Activated naive CD4-positive, alpha-beta T cell treated with Interleukin-2 at 50 U/mL for 16 hours (primary cell): ENCODE results near the gene SFXN1.

ENCODE experiments used
- DNase-seq: peaks from one replicate; pipeline ENCODE4 v3.0.0-alpha.2; 2020

Gene SFXN1

DNA sequence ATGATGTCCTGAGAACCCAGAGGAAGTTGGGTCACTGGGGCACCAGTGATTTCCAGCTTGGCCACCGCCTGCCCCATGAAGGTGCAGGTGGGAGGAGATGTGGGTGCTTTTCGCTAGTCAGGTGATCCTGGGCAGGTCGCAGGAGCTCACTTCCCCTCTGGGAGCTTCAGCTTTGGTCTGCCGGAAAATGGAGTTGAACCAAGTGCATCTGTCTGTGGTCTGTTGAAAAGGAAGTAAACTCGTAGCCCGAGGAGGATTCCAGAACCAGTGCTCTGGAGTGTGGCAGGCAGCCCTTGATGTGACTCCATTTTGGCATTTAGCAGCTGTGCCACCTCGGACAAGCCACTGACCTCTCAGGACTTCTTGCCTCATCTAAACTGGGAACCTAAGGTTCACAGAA is 97.7 kb downstream of the SFXN1 start:
- DNase-seq = no peak

DNA sequence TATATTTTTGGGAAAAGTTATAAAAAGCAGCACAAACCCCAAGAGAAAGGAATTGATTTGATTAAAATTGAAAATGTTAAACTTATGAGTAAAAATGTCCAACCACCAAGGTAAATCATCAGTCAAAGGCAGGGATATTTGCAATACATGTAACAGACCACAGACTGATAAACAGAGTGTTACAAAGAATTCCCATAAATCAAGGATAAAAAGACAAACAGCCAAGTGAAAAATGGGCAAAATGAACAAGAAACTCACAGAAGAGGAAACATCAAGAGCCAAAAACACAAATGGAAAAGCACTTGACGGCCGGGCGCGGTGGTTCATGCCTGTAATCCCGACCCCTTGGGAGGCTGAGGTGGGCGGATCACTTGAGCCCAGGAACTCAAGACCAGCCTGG is 98.2 kb downstream of the SFXN1 start:
- DNase-seq = no peak
